ENCODE results near the gene PRMT7.

- no peak for TF ChIP-seq CTCF (IDR thresholded peaks at IDR 0.05; ENCODE audit: poor library complexity, severe bottlenecking)
- no peak for TF ChIP-seq POLR2AphosphoS5 (IDR thresholded peaks at IDR 0.05)
- TF ChIP-seq MXI1 (conservative IDR thresholded peaks at IDR 0.05; ENCODE audit: poor library complexity, severe bottlenecking): no peak
These were observed 62.9 kb downstream of the PRMT7 start for GRCh38 chr16:68373528-68374245.
